SK-N-SH (cell line): ENCODE measurements around the gene FAM53A.

Source experiments
- CHD2 ChIP-seq: fragments of 150-350 bp; IDR thresholded peaks from 2 replicates; pipeline ENCODE4 v1.6.1; 2018; ENCODE audit warnings: low read length; ENCODE audit not compliant: partially characterized antibody
- CTCF ChIP-seq: fragments of 200-600 bp; sonication (generic); IDR thresholded peaks from 2 replicates; pipeline ENCODE4 v1.6.1; 2017; ENCODE audit warnings: antibody characterized with exemption, mild to moderate bottlenecking, moderate library complexity
- REST ChIP-seq: IDR thresholded peaks from 2 replicates; pipeline ENCODE4 v1.6.1; 2012; ENCODE audit warnings: mild to moderate bottlenecking, low read depth, low read length, moderate library complexity

GRCh38 chr4:1601533-1601835, 82.6 kb downstream of the FAM53A start:
- TF ChIP-seq CHD2 (no peak), CTCF (no peak), REST (no peak)
